HG02610 (cell line): ENCODE results near the gene LGR6.
"Not testable (repeated sequence)": the region's sequence is repeated elsewhere in the genome, so short reads cannot be mapped to it uniquely, and the experiment has no call there.

Source experiments
- ATAC-seq: cut with Tn5 transposase; IDR thresholded peaks from one replicate; pipeline ENCODE4 v1.9.1; 2021; ENCODE audit warnings: mild to moderate bottlenecking, moderate library complexity; ENCODE audit not compliant: unreplicated experiment

The LGR6 gene

GRCh38 chr1:202254454-202255252 is 61.1 kb downstream of the LGR6 start:
- ATAC-seq = no peak

GRCh38 chr1:202255343-202255742 is 61.7 kb downstream of the LGR6 start:
- ATAC-seq = no peak

DNA sequence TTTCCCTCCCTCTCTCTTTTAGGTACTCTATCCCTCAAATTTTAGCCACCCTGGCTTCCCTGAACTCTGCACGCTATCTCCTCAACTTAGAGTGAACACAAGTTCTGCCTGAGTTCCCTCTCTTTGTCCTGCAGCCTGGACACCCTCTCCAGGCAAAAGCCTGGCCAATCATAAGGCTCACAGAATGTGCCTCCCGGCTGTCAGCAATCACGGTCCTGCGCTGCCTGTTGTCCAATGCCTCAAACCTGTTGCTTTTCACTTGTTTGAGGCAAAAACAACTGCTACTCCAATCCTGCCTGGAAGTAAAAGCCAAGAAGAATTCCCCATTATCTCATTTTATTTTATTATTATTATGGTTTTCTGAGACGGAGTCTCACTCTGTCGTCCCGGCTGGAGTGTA is 66.1 kb downstream of the LGR6 start:
- ATAC-seq = no peak

- not testable (repeated sequence) for ATAC-seq
These were observed 67.8 kb downstream of the LGR6 start for GRCh38 chr1:202261209-202261958.

DNA sequence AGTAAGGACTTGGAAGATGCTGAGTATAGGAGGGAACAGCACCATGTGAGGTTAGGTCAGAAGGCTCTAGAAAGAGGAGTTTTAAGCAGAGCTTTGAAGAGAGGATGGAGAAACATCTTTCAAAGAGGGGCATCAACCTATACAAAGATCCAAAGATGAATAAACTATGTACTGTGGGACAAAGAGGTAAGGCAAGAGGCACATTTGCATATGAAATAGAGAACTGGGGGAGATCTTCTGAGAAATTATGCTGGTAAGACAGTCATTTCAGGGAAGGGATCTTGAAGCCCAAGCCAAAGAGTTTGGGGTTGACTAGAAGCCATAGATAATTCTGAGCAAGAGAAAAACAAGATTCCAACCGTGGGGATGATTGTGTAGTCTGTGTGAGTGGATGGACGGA is 70.0 kb downstream of the LGR6 start:
- no peak for ATAC-seq

- ATAC-seq = no peak
These were observed 70.7 kb downstream of the LGR6 start for GRCh38 chr1:202264300-202264699.

- no peak for ATAC-seq
These were observed 71.1 kb downstream of the LGR6 start for GRCh38 chr1:202264726-202265125.

DNA sequence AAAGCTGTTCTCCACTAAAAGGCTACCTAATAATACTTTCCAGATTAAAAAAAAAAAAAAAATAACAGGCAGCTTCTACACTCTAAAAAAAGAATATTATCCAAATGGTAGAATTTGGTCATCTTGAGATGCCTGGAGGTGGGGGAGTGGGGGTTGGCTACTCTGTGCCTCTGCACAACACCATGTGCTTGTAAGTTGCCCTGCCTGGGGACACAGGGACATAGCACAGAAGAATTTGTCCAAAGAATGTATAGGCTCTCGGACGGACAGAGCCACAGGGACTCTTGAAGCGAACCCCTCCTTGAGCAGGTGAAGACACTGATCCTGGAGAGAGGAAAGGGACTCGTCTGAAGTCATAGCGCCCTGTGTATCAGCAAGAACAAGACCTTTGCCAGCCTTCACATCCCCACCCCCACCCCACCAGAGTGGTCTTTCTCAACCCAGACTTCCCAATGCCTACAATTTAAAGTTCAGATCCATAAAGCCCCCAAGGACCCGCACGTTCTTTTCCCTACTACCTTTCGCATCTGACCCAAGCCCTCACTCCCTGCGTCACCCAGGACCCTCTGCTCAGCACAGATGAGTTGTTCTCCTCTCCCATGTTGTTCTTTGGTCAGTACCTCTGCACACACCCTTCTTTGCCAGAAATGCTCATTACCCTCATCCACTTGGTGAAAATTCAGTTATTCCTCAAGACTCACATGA is 72.6 kb downstream of the LGR6 start:
- no peak for ATAC-seq

DNA sequence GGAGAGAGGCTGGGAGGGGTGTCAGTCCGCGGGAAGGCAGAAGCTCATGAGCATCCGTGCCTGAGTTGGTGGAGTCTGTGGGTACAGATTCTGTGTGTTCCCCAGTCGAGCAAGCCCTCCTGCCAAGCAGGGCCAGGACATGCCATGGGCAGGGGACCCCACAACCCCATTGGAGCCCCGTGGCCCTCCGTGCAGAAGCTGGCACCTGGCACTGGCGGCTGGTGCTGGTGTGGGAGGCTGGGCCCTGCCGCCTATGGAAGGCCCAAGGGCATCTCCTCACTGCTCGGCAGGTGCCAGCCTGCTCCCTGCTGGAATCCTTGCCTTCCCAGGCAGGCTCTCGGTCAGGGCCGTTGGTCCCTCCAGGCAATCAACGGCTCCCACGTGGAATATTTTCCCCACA is 74.4 kb downstream of the LGR6 start:
- ATAC-seq = no peak

DNA sequence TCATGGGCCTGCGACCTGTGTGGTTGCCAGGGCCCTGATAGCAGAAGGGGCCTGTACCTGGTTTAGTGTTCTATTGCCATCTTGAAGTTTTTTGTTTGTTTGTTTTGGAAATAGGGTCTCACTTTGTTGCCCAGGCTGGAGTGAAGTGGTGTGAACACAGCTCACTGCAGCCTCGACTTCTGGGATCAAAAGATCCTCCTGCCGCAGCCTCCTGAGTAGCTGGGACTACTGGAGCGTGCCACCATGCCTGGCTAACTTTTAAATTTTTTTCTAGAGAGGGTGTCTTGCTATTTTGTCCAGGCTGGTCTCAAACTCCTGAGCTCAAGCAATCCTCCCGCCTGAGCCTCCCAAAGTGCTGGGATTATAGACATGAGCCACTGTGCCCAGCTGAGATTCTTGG is 75.2 kb downstream of the LGR6 start:
- no peak for ATAC-seq

GRCh38 chr1:202270871-202271326 is 77.3 kb downstream of the LGR6 start:
- ATAC-seq = no peak

GRCh38 chr1:202272103-202272845 is 78.7 kb downstream of the LGR6 start:
- ATAC-seq = no peak

GRCh38 chr1:202274611-202275010 is 81.0 kb downstream of the LGR6 start:
- ATAC-seq = no peak

GRCh38 chr1:202275061-202275770 is 81.6 kb downstream of the LGR6 start:
- no peak for ATAC-seq

DNA sequence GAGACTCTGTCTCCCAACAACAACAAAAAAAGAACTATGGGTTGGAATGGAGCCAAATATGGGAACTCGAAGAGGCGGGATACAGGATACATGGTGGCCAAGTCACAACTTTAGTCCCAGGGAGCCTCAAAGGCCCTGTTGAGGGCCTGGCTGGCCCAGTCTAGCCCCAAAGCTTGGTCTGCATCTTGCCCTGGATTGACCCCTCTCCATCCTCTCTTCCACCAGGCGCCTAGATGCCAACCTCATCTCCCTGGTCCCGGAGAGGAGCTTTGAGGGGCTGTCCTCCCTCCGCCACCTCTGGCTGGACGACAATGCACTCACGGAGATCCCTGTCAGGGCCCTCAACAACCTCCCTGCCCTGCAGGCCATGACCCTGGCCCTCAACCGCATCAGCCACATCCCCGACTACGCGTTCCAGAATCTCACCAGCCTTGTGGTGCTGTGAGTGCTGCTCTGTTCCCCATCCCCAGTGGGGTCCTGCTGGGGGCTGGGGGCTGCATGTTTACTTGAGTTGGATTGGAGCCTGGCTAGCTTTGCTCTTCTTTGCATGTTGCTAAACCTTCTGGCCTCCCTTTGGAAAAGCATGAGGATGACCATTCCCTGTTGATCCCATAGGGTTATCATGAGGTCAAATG is 82.6 kb downstream of the LGR6 start:
- ATAC-seq = no peak

- no peak for ATAC-seq
These were observed 83.3 kb downstream of the LGR6 start for GRCh38 chr1:202276920-202277319.

DNA sequence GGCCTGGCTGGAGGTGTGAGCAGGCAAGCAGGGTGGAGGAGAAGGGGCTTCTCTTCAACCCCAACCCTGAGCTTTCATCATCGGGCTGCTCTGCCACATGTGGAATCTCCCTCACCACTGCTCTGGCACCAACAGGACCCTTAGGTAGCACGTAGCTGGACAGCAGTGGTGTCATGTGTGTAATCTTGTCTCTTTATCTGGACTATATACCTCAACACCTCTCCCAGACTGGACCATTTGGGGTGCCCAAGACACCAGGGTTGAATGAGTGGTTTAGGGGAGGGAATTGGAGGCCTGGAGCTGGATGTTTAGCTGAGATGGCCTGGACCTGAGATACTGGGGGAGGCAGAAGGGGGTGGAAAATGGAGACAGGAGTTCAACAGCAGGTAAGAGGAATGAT is 85.2 kb downstream of the LGR6 start:
- ATAC-seq = no peak

GRCh38 chr1:202279806-202280205 is 86.2 kb downstream of the LGR6 start:
- no peak for ATAC-seq

DNA sequence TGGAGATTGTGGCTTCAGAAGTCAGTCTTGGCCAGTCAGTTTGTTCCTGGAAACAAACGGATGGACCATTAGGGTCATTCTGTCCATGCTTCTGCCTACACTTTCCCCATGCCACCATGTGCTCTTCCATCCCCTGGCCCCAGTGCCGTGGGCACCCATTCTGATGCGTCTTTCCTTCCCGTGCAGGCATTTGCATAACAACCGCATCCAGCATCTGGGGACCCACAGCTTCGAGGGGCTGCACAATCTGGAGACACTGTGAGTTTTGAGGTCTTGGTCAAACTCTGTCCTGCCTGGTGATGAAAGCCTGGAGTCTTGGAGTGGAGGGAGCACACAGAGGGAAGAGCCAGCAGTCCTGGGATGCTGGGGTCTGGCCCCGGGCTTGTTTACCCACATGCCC is 87.0 kb downstream of the LGR6 start:
- no peak for ATAC-seq
